ENCODE measurements around the gene CAPN10. TPM values are rescaled to one million over a fixed set of nuclear protein-coding genes. Genes with fewer than 3 reads are reported as not detected.

Gene CAPN10
- total RNA-seq, 1 donor from 2014 or later = 18.2 TPM

- DNase-seq (ENCODE audit: low spot score) = no peak
Observed at GRCh38 chr2:240588669-240589068, 2.1 kb downstream of the CAPN10 start.

- DNase-seq (ENCODE audit: low spot score) = no peak
Observed at GRCh38 chr2:240589375-240589774, 2.8 kb downstream of the CAPN10 start.

DNA sequence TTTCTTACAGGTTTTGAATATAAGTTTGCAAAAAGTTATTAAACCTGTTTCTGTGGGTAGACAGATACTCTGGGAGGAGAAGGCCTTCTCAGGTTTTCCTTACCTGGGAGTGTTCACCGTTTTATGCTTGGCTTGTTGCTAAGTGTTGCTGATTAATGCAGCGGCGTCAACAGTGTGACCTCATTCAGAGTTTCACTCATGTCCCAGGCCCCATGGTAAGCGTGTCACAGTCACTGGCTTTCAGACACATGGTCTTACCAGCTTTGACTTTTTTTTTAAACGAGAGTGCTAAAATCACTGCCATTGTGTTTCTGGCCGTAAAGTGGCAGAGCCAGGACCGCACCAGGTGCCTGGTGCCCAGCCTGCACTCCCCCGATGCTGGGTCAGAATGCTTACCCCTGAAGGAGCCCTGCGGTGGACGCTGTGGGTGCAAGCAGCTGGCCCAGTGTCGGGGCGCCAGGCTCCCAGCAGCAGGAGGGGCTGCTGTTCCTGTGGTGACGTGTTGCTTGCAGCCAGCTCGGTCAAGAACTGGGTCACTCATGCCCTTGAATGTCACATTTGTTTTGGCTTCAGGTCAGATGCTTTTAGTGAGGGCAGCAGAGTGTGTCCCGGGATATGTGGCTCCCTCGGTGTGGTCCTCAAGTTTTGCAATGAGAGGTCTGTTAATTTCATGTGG lies 3.5 kb downstream of the CAPN10 start:
- no peak for DNase-seq (ENCODE audit: low spot score)

DNA sequence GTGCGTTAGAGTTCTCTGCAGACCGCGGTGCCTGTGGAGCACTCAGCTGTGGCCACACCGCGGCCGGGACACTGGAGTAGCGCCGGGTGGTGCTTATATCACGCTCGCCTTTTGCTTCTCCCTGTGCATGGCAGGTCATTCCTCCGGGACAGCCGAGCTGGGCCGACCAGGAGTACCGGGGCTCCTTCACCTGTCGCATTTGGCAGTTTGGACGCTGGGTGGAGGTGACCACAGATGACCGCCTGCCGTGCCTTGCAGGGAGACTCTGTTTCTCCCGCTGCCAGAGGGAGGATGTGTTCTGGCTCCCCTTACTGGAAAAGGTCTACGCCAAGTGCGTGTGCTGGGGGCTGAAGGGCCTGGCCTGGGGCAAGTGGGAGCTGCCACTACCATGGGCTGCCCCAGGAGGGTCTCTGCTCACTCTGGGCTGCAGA lies 4.2 kb downstream of the CAPN10 start:
- DNase-seq (ENCODE audit: low spot score) = no peak

DNA sequence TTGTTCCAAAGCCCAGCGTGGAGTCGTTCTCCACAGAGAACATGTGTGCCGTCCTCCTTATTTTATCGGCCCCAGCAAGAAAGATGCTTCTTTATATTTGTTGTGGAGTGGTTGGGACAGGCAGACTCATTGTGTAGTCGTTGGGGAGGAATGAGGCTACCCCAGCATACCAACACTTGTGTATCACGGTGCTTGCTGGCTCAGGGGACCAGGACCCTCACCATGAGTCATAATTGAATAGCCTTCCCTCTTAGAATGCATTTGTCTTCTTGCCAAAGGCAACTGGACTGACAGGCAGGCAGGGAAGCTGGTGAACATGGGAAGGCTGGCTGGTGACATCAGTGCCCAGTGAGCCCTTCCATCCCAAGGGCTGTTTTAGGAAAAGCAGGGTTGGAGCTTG lies 4.7 kb downstream of the CAPN10 start:
- no peak for DNase-seq (ENCODE audit: low spot score)

GRCh38 chr2:240591784-240592183 lies 5.2 kb downstream of the CAPN10 start:
- no peak for DNase-seq (ENCODE audit: low spot score)

- DNase-seq (ENCODE audit: low spot score) = no peak
Observed at GRCh38 chr2:240593026-240593702, 6.6 kb downstream of the CAPN10 start.

- peak; percentile 89 for DNase-seq (ENCODE audit: low spot score)
Observed at GRCh38 chr2:240593703-240594451, 7.3 kb downstream of the CAPN10 start.

- DNase-seq (ENCODE audit: low spot score) = peak; percentile 84
Observed at GRCh38 chr2:240594511-240595380, 8.2 kb downstream of the CAPN10 start.

- peak; percentile 88 for DNase-seq (ENCODE audit: low spot score)
Observed at GRCh38 chr2:240595381-240596079, 9.0 kb downstream of the CAPN10 start.

GRCh38 chr2:240596080-240596460 lies 9.5 kb downstream of the CAPN10 start:
- DNase-seq (ENCODE audit: low spot score) = no peak

GRCh38 chr2:240596491-240596931 lies 10.0 kb downstream of the CAPN10 start:
- peak; percentile 89 for DNase-seq (ENCODE audit: low spot score)

DNA sequence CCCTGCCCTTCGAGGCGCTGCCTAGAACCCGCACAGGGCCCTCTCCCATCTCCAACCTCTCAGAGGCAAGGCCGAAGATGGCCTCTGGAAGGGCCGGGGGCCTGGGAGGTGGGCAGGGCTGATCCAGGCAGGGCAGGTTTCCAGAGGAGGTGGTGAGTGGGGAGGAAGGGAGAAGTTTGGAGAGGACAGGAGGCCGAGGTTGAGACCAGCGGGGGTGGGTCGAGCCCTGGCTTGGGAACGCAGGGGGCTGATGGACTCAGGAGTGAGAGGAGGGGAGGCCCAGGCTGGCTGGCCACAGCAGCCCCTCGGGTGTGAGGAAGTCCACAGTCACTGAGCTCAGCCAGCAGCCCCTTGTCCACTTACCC lies 10.5 kb downstream of the CAPN10 start:
- peak; percentile 88 for DNase-seq (ENCODE audit: low spot score)

DNA sequence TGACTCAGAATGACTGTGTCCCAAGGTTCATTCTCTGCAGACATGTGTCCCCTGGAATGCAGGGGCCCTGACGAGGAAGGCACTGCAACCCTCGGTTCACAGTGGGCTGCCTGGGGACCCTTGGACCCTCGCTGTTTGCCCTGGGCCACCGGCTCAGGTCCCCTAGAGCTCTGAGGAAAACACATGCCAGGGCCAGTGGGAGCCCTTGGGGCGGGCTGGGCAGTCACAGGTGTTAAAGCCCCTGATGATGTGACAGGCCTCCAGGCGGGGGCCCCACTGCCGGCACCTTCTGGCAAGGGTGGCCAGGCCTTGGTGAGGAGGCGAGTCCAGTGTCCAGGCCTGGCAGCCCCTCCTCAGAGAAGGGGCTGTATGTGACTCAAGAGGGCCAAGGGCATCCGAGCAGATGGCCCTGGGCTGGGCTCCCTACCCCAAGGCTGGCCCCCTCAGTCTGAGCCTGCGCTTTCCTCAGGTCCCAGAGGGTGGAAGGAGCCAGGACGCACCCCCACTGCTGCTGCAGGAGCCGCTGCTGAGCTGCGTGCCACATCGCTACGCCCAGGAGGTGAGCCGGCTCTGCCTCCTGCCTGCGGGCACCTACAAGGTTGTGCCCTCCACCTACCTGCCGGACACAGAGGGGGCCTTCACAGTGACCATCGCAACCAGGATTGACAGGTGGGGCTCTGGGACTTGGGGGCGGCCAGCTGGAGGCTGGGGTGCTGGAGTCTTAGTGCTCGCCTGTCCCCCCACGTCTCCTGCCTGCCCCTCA lies 11.1 kb downstream of the CAPN10 start:
- DNase-seq (ENCODE audit: low spot score) = peak; percentile 72

- peak; percentile 73 for DNase-seq (ENCODE audit: low spot score)
Observed at GRCh38 chr2:240598311-240598911, 11.9 kb downstream of the CAPN10 start.

- DNase-seq (ENCODE audit: low spot score) = peak; percentile 59
Observed at GRCh38 chr2:240599141-240599583, 12.6 kb downstream of the CAPN10 start.

DNA sequence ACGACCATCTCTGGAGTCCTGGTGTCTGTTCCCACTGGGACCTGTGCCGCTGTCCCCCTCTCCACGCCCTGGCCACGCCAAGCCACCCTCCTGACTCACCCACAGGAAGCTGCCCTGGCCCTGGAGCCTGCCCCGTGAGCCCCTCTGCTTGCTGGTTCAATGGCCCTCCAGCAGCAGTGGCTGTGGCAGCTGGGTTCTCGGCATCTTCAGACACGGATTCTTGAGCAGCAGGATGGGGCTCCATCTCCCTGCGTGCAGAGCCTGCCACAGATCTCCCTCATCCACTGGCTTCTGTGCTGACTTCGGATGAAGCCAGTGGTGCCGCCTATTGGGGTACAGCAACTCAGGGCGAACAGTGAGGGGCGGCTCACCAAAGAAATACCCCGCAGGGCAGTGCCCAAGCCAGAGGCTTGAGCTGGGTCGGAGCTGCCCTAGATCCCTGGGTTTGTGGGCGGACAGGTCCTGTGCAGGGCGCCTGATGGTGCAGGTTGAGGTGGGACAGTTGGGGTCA lies 14.0 kb downstream of the CAPN10 start:
- peak; percentile 84 for DNase-seq (ENCODE audit: low spot score)

GRCh38 chr2:240601061-240601830 lies 14.7 kb downstream of the CAPN10 start:
- DNase-seq (ENCODE audit: low spot score) = peak; percentile 89
